ENCODE measurements around the gene ZFP57.

DNA sequence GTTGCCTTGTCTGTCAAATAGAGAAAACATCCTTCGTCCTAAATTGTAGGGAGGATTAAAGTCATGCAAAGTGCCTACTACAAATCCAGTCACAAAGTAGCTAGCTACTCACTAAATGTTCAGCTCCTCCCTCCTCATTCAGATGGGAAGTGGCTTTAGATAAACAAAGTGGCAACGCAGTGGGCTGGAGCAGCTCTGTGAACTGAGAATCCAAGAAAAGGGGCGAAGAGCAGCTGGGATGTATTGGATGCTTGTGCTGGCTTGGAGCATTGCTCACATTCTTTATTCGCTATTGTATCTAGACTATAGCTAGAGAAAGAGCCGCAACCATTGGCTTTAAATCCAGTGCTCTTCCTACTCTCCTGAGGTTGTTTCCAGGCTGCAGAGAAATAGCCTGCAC, 13.8 kb downstream of the ZFP57 start:
- TF ChIP-seq EZH2 (IDR thresholded peaks at IDR 0.05; ENCODE audit: low read length): no peak
- TF ChIP-seq, protein P1, sequence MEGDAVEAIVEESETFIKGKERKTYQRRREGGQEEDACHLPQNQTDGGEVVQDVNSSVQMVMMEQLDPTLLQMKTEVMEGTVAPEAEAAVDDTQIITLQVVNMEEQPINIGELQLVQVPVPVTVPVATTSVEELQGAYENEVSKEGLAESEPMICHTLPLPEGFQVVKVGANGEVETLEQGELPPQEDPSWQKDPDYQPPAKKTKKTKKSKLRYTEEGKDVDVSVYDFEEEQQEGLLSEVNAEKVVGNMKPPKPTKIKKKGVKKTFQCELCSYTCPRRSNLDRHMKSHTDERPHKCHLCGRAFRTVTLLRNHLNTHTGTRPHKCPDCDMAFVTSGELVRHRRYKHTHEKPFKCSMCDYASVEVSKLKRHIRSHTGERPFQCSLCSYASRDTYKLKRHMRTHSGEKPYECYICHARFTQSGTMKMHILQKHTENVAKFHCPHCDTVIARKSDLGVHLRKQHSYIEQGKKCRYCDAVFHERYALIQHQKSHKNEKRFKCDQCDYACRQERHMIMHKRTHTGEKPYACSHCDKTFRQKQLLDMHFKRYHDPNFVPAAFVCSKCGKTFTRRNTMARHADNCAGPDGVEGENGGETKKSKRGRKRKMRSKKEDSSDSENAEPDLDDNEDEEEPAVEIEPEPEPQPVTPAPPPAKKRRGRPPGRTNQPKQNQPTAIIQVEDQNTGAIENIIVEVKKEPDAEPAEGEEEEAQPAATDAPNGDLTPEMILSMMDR (optimal IDR thresholded peaks at IDR 0.05 in 1 of 3, IDR thresholded peaks at IDR 0.05 in 1 of 3, conservative IDR thresholded peaks at IDR 0.05 in 1 of 3; ENCODE audit: extremely low read depth in 1 of 3, insufficient read depth in 2 of 3, low read length in 3 of 3): no peak
